Measurements from ENCODE around the gene ADORA2B.

Gene ADORA2B

DNA sequence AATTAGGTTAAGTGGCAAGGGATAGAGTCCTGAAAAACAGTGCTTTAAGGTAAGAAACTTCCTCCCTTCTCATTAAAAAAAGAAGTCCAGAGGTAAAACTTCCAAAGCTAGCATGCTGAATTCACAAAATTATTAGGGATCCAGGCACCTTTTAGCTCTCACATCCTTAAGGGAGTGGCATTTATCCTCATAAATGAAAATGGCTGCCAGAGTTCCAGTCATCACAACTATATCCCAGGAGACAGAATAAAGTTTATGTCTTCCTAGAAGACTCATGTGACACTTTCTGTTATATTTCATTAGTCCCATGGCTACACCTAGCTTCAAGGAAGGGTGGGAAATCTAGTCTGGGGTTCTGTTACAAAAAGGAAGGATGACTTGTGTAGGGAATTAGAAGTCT lies 23.3 kb upstream of the ADORA2B start:
- TF ChIP-seq, protein P1, sequence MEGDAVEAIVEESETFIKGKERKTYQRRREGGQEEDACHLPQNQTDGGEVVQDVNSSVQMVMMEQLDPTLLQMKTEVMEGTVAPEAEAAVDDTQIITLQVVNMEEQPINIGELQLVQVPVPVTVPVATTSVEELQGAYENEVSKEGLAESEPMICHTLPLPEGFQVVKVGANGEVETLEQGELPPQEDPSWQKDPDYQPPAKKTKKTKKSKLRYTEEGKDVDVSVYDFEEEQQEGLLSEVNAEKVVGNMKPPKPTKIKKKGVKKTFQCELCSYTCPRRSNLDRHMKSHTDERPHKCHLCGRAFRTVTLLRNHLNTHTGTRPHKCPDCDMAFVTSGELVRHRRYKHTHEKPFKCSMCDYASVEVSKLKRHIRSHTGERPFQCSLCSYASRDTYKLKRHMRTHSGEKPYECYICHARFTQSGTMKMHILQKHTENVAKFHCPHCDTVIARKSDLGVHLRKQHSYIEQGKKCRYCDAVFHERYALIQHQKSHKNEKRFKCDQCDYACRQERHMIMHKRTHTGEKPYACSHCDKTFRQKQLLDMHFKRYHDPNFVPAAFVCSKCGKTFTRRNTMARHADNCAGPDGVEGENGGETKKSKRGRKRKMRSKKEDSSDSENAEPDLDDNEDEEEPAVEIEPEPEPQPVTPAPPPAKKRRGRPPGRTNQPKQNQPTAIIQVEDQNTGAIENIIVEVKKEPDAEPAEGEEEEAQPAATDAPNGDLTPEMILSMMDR (IDR thresholded peaks at IDR 0.05; ENCODE audit: extremely low read depth, insufficient read depth, missing control alignments), result no peak
- no peak for DNase-seq (ENCODE audit: low spot score)
- in situ Hi-C loops (cut with MboI; ENCODE audit: low pct_unique_long_range_greater_than_20kb, low sequenced_read_pairs, unreplicated experiment), result no loop called here

GRCh38 chr17:15922586-15922985 lies 22.3 kb upstream of the ADORA2B start:
- DNase-seq (ENCODE audit: low spot score), result no peak
- in situ Hi-C loops (cut with MboI; ENCODE audit: low pct_unique_long_range_greater_than_20kb, low sequenced_read_pairs, unreplicated experiment), result no loop called here
- TF ChIP-seq, protein P1 (IDR thresholded peaks at IDR 0.05; ENCODE audit: extremely low read depth, insufficient read depth, missing control alignments), result no peak

DNA sequence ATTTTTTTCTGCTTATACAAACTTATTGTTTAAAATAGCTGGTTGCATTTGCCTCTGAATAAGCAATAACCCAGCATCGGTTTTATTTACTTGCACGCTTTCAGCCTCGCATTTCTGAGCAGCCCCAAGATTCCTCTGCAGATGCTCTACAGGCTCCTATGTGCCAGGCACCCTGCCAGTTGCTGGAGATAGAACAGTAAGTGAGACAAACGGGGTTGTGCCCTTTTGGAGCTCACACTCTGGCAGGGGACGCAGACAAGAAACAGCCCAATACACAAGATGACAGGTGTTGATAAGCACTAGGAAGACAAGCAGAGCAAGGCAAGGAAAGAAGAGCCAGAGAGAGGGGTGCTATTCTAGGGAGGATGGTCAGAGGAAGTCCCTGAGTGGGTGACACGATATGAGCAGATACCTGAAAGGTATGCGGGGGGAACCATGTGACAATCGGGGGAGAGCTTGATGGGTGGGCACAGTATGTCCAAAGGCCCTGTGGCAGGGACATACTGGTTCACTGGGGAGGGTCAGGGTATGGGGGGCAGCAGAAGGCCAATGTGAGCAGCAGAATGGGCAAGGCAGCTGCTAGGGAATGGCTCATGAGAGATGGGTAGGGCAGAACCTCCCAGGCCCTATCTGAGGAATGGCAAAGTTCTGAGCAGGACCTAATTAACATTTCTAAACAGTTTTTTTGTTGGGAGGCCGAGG lies 18.7 kb upstream of the ADORA2B start:
- TF ChIP-seq, protein P1 (IDR thresholded peaks at IDR 0.05; ENCODE audit: extremely low read depth, insufficient read depth, missing control alignments), result no peak
- in situ Hi-C loops (cut with MboI; ENCODE audit: low pct_unique_long_range_greater_than_20kb, low sequenced_read_pairs, unreplicated experiment), result no loop called here
- DNase-seq (ENCODE audit: low spot score), result no peak

GRCh38 chr17:15928286-15928785 lies 16.6 kb upstream of the ADORA2B start:
- no peak for DNase-seq (ENCODE audit: low spot score)
- in situ Hi-C loops (cut with MboI; ENCODE audit: low pct_unique_long_range_greater_than_20kb, low sequenced_read_pairs, unreplicated experiment), result no loop called here
- TF ChIP-seq, protein P1 (IDR thresholded peaks at IDR 0.05; ENCODE audit: extremely low read depth, insufficient read depth, missing control alignments), result no peak

DNA sequence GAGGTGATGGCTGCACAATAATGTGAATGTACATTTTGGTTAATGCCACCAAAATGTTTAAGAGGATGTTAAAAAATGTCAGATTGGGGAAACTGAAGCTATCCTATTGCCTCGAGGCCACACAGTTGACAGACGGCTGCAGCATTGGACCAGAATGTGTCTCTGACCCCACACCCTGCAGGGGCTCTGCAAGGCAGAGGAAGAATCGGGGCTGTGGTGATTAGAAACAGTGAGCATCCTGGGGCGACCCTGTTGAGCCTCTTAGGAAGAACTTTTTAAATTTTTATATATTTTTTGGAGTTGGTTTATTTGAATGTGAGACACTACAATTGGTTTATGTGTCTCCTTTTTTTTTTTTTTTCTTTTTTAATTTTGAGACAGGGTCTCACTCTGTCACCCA lies 15.0 kb upstream of the ADORA2B start:
- TF ChIP-seq, protein P1 (IDR thresholded peaks at IDR 0.05; ENCODE audit: extremely low read depth, insufficient read depth, missing control alignments), result no peak
- DNase-seq (ENCODE audit: low spot score), result no peak
- in situ Hi-C loops (cut with MboI; ENCODE audit: low pct_unique_long_range_greater_than_20kb, low sequenced_read_pairs, unreplicated experiment), result no loop called here

GRCh38 chr17:15930426-15930825 lies 14.5 kb upstream of the ADORA2B start:
- in situ Hi-C loops (cut with MboI; ENCODE audit: low pct_unique_long_range_greater_than_20kb, low sequenced_read_pairs, unreplicated experiment), result no loop called here
- no peak for DNase-seq (ENCODE audit: low spot score)
- TF ChIP-seq, protein P1 (IDR thresholded peaks at IDR 0.05; ENCODE audit: extremely low read depth, insufficient read depth, missing control alignments), result no peak
